Pancreas (tissue), 10 donors: Measurements from ENCODE around the gene PLOD2. TPM values are rescaled to one million over a fixed set of nuclear protein-coding genes. Genes with fewer than 3 reads are reported as not detected.

ENCODE experiments used
- ATAC-seq, 4 donors: fragments of 200-7000 bp; cut with Tn5 transposase; one replicate each; pipeline versions ENCODE4 v1.8.0 to v1.9.1; 2020; ENCODE audit warnings: mild to moderate bottlenecking in 4 of 4, moderate library complexity in 4 of 4
- DNase-seq, 6 donors: peaks; one replicate each; pipeline ENCODE4 v3.0.0-alpha.2; 2020
- FAIRE-seq: peaks from 2 replicates; lab custom pipeline; 2012; peaks lifted over from hg19 to GRCh38; lab: Jason Lieb, UNC
- H3K27ac ChIP-seq, 4 donors: fragments of 200-600 bp; sonication (generic); 1 replicate in 3 of 4; 2 replicates in 1 of 4; pipeline versions ENCODE4 v1.5.0 to v1.8.0; 2020
- H3K27me3 ChIP-seq, 4 donors: fragments of 200-600 bp; one replicate each; pipeline ENCODE4 v1.8.0; 2021
- H3K36me3 ChIP-seq, 3 donors: fragments of 200-600 bp; sonication (generic) in 1 of 3; one replicate each; pipeline versions ENCODE4 v1.5.0 to v1.8.0; 2020 to 2021
- H3K4me1 ChIP-seq, 3 donors: fragments of 200-600 bp; one replicate each; pipeline ENCODE4 v1.8.0; 2021
- H3K4me3 ChIP-seq, 4 donors: fragments of 200-600 bp; sonication (generic) in 2 of 4; one replicate each; pipeline versions ENCODE4 v1.5.0 to v1.8.0; 2020 to 2021
- H3K9me3 ChIP-seq, 4 donors: fragments of 200-600 bp; one replicate each; pipeline ENCODE4 v1.8.0; 2021
- WGBS, 2 donors: extraction: QIAGEN DNeasy Blood & Tissue Kit; methylation state at CpG; one replicate each; pipeline ENCODE4 v1.1.7; 2013; 5-methylcytosine and 5-hydroxymethylcytosine counted together
- intact Hi-C, 3 donors: fragments of 100-400 bp; cut with DNase I; formaldehyde crosslinking; loops; one replicate each; pipeline versions ENCODE4 v1.11.1 to v1.14.2; 2022
- polyA plus RNA-seq, 2 donors: library from polyadenylated mRNA; stranded (reverse); fragments of 200-250 nt; gene quantifications; one replicate each; pipeline ENCODE4 v1.2.3, GENCODE V29; 2013
- total RNA-seq, 6 donors: library from RNA; stranded (reverse); fragmentation: NEBNext Ultra II Directional in 4 of 6; extraction: Animal tissue kit (Norgen Biotek cat#: 25700) in 4 of 6; gene quantifications; one replicate each; pipeline versions ENCODE4 v1.2.1 to v1.2.4, GENCODE V29; 2021 to 2023
- TF ChIP-seq, protein P1 (sequence below), 4 donors: fragments of 200-600 bp; sonication (generic) in 3 of 4; IDR thresholded peaks; one replicate each; pipeline versions ENCODE4 v1.5.0 to v1.8.0; 2021; ENCODE audit warnings: antibody characterized with exemption in 4 of 4
- donor health status: healthy with polysubstance abuse.
- donor health status: DM: no; HTN: no; CAD: no; lungs with moderate emphysema.
- donor health status: DM: no; HTN: no; CAD: no.
- donor health status: control.
- donor health status: control.
- donor health status: Bipolar disorder and iron deficiency.
- donor health status: DM: yes; HTN: yes; CAD: no.
- donor health status: DM: no; HTN: no; CAD: no.
- donor health status: DM: no; HTN: no; CAD: no.
- donor health status: DM: yes; HTN: yes; CAD: no.

Gene PLOD2
- total and polyA plus RNA-seq, 8 donors = 12.7 to 44.7 (median 18.8) TPM

DNA sequence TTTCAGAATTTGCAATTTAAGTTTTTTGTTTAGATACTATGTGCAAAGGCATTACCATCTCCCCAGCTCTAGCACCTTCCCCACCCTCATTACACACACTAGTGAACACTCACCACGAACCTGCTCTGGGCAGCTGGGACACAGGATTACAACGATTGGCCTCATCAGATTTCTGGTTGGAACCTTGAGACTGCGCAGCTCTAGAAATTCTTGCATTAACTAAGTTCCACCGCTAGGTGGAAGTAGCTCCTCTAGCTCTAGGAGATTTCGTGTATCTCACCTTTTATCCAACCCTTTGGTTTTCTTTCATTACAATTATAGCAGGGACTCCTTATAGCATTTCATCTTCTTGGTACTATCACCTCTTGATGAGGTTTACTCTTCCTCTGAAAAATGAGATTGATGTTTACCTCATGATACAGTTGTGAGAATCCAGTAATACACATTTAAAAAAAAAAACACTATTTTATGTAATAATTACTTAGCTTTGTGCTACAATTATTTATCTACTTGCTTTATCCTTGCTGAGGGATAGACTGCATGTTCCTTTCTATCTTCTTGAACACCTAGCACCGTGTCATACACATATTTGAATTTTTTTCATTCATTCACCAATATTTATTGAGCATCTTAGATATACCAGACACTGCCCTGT is 28.7 kb upstream of the PLOD2 start:
- peak in 2 of 6 donors; percentile 10 to 38 for DNase-seq
- peak; percentile 66 to 92 (median 88) for ATAC-seq
- no peaks in the 10 kb centered on the region for H3K9me3 ChIP-seq
- H3K36me3 ChIP-seq = peaks cover 0 to 11% (median 0%) of the 10 kb centered on the region in 3 donors
- no peak overlapping the region for H3K4me3 ChIP-seq
- intact Hi-C loops = no loop called here
- TF ChIP-seq, protein P1, sequence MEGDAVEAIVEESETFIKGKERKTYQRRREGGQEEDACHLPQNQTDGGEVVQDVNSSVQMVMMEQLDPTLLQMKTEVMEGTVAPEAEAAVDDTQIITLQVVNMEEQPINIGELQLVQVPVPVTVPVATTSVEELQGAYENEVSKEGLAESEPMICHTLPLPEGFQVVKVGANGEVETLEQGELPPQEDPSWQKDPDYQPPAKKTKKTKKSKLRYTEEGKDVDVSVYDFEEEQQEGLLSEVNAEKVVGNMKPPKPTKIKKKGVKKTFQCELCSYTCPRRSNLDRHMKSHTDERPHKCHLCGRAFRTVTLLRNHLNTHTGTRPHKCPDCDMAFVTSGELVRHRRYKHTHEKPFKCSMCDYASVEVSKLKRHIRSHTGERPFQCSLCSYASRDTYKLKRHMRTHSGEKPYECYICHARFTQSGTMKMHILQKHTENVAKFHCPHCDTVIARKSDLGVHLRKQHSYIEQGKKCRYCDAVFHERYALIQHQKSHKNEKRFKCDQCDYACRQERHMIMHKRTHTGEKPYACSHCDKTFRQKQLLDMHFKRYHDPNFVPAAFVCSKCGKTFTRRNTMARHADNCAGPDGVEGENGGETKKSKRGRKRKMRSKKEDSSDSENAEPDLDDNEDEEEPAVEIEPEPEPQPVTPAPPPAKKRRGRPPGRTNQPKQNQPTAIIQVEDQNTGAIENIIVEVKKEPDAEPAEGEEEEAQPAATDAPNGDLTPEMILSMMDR (IDR thresholded peaks at IDR 0.05) = peak; percentile 42 to 74 (median 59)
- H3K27me3 ChIP-seq = no peaks in the 10 kb centered on the region
- peaks cover 0 to 6% (median 3%) of the 10 kb centered on the region in 3 donors for H3K4me1 ChIP-seq
- no peak overlapping the region for H3K27ac ChIP-seq
- 4 to 10% methylated on average over 6 of the region's 6 CpGs for WGBS, 2 donors
- peak; percentile 80 for FAIRE-seq

DNA sequence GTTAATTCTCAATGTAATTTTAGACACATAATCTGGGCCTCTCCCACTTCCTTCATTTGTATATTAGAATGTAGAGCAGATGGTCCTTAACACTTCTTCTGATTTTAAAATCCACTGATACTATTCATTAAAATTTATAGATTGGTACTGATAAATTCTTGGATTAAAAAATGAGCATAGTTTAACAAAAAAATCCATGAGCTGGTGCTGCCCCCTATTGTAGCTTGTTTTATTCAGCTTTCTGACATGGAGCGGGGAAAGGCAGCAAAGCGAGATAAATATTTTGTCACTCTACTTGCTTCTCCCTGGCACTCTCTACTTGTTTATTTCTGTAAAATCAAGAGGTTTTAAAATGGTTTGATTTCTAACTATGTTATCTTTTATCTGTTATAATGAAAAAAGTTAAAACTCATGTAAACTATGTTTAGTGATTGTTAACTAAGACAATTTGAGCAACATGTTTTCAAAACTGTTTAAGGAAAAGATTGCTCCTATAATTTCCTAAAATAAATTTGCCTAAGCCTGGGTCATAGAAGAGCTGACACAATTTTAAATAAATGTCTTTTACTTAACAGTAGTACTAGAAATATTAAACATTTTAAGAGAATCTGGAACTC is 26.5 kb upstream of the PLOD2 start:
- Histone ChIP-seq H3K36me3 (no peaks in the 10 kb centered on the region), H3K27ac (no peak overlapping the region), H3K9me3 (no peaks in the 10 kb centered on the region), H3K4me3 (no peak overlapping the region), H3K27me3 (no peaks in the 10 kb centered on the region), H3K4me1 (peaks cover 0 to 8% (median 6%) of the 10 kb centered on the region in 3 donors)
- peak in 2 of 4 donors; percentile 39 to 55 for ATAC-seq
- WGBS, 2 donors = 26 to 37% methylated on average over 2 of the region's 2 CpGs
- intact Hi-C loops = no loop called here
- peak in 1 of 6 donors; percentile 23 for DNase-seq
- TF ChIP-seq, protein P1 (IDR thresholded peaks at IDR 0.05) = peak in 3 of 4 donors; percentile 22 to 27 (median 25)
- FAIRE-seq = peak; percentile 82

DNA sequence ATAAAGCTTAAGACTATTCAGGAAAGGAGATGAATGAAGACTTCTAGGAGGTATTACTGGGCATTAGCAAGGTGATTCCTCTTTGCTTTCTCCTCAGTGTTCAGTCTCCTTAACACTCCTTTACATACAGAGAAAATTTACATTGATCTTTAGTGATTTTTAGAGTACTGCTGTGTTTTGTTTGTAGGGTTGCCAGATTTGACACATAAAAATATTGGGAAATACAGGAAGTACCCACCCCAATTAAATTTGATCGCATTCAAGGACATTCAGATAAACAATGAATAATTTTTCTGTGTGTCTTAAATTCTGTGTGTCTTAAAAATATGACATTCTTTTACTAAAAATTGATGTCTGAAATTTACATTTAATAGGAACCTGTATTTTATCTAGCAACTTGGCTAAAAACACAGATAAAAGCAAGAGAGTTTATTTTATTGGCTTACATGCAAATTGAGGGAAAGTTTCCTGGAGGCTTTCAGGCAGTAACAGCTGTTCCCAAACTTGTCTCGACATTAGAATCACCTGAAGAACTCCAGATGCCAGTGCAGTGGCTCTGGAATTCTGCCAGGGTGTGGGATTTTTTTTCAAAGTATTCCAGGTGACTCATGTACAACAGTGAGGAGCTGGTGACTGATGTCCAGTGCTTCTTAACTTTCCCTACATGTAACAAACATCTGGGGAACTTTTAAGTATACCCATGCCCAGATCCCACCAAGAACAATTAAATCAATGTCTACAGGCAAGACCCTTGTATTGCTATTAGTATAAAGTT is 23.4 kb upstream of the PLOD2 start:
- DNase-seq (peak in 4 of 6 donors; percentile 44 to 85 (median 66)), FAIRE-seq (no peak), ATAC-seq (peak; percentile 89 to 94 (median 91))
- Histone ChIP-seq H3K4me3 (no peak overlapping the region), H3K36me3 (no peaks in the 10 kb centered on the region), H3K27ac (peak overlapping the region in 1 of 4 donors; percentile 28), H3K27me3 (no peaks in the 10 kb centered on the region), H3K9me3 (no peaks in the 10 kb centered on the region), H3K4me1 (peaks cover 0 to 8% (median 6%) of the 10 kb centered on the region in 3 donors)
- intact Hi-C loops = no loop called here
- 11 to 12% methylated on average over 2 of the region's 2 CpGs for WGBS, 2 donors
- TF ChIP-seq, protein P1 (IDR thresholded peaks at IDR 0.05) = no peak

DNA sequence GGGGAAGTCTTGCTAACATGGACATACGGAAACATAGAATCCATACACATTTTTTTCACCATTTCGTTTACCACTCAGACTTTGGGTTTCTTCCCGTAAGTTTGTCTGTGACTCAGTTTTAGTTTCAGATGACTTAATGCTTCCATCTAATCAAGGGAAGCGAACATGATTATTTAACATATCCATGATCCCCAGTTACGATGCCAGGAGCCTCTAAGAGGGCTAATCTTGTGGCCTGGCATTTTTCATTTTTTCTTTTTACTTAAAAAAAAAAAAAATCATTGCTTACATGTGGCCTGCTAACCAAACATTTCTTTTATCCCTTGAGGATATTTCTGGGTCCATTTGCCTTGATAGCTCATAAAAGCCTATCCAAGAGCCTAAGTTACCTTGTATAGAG is 20.2 kb upstream of the PLOD2 start:
- Histone ChIP-seq H3K36me3 (no peaks in the 10 kb centered on the region), H3K4me1 (peaks cover 0 to 8% (median 6%) of the 10 kb centered on the region in 3 donors), H3K9me3 (no peaks in the 10 kb centered on the region), H3K27ac (no peak overlapping the region), H3K4me3 (no peak overlapping the region), H3K27me3 (no peaks in the 10 kb centered on the region)
- TF ChIP-seq, protein P1 (IDR thresholded peaks at IDR 0.05) = no peak
- no peak for FAIRE-seq
- intact Hi-C loops = no loop called here
- no peak for DNase-seq
- ATAC-seq = no peak
- WGBS, 2 donors = 90 to 96% methylated on average over 5 of the region's 5 CpGs
